HG03175 (cell line): ENCODE measurements around the gene MRFAP1.

Source experiments
- ATAC-seq: cut with Tn5 transposase; IDR thresholded peaks from one replicate; pipeline ENCODE4 v1.9.1; 2021; ENCODE audit warnings: mild to moderate bottlenecking, moderate library complexity; ENCODE audit not compliant: unreplicated experiment

MRFAP1 gene

GRCh38 chr4:6640292-6641163 is at the start of gene MRFAP1:
Gene MRFAP1 (plus strand): TSS chr4:6640685. CDS start chr4:6640863, 178 bp downstream.
- ATAC-seq, result peak; percentile 85

DNA sequence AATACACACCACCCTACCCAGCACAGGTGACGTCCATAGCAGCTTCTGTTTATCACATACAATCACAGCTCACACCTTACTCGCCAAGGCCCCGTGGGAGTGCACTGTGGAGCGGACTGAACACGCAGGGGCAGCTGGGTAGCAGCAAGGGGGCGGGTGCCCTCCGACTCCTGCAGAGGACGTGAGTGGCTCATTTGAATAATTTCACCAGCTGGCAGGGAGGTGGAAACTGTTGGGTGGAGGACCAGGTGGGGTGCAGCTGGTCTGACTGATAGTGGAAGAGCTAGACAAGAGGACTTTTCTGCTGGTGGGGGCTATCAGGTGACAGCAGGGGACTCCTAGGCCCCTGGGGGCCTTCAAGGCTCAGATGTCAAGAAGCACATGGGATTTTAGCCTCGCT is 49.2 kb upstream of the MRFAP1 start:
- ATAC-seq, result peak; percentile 56

DNA sequence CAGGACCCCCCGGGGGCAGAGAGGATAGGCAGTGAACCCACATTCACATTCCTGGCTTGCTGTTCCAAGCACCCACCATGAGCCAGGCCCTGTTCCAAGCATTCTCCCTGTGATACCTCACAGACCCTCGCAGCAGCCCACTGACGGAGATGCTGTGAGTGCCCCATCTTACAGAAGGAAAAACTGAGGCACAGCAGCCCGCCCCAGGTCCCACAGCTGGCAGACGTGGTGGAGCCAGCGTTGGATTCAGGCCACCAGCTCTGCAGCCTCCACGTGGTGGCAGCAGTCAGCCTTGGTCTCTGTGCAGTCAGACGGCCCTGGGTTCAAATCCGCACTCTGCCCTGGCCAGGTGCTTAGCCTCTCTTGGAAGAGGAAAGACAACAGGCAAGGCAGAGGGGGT is 48.7 kb upstream of the MRFAP1 start:
- no peak for ATAC-seq

DNA sequence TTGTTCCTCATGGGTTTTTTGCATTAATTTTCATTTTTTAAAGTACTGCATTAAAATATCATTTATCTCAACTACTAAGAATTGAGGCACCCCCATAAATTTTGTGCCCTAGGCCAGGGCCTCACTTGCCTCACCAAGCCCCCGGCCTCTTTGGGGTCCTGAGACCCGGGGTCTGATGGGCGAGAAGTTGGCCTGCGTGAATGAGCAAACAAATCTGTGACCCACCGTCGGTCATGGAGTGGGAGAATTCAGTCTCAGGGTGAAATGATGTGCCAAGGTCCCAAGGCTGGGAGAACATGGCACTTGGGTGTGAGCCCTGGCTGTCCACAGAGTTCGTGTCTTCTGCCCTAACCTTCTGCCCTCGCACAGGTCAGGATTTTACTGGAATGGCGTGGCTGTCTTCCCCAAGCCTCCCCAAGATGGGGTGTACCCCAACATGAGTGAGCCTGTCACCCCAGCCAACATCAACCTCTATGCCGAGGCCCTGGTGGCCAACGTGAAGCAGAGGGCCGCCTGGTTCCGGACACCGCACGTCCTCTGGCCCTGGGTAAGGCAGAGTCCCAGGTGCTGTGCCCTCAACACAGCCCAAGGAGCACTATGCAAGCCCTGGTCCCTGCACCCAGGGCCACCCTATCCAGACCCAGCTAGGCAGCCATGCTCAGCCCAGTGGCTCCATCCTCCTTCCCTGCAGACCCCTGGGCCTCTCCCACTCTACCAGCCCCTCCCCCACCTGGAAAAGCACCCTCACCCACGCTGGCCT is 47.5 kb upstream of the MRFAP1 start:
- no peak for ATAC-seq

DNA sequence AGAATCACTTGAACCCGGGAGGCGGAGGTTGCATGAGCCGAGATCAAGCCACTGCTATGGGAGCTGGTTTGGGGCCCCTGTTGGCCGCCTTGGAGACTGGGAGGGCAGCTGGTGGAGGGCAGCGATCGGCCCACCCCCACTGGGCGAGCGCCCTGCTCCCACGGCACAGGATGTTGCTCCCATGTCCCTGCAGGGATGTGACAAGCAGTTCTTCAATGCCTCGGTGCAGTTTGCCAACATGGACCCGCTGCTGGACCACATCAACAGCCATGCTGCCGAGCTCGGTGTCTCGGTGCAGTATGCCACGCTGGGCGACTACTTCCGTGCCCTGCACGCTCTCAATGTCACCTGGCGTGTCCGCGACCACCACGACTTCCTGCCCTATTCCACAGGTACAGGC is 46.1 kb upstream of the MRFAP1 start:
- ATAC-seq, result no peak

DNA sequence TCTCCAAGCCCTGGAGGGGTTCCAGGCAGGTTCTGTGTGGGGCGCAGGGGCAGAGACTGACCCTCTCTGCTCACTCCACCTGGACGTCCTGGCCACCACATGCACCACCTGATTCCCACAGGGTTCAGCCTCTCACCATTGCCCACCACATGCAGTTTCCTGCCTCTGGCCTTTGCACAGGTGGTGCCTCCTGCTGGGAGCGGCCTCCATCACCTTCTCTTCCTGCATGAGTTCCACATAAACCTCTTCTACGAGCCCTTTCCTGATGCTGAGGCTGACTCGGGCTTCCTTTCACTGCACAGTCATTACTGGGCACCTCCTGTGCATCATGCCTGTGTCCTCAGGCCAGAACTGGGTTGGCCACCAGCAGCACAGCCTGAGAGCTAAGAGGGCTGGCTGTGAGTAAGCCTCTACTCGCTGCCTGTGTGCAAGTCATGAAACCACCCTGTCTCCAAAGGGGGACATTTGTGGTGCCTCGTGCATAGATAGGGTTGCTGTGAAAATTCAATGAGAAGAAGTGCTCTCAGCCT is 45.6 kb upstream of the MRFAP1 start:
- no peak for ATAC-seq

DNA sequence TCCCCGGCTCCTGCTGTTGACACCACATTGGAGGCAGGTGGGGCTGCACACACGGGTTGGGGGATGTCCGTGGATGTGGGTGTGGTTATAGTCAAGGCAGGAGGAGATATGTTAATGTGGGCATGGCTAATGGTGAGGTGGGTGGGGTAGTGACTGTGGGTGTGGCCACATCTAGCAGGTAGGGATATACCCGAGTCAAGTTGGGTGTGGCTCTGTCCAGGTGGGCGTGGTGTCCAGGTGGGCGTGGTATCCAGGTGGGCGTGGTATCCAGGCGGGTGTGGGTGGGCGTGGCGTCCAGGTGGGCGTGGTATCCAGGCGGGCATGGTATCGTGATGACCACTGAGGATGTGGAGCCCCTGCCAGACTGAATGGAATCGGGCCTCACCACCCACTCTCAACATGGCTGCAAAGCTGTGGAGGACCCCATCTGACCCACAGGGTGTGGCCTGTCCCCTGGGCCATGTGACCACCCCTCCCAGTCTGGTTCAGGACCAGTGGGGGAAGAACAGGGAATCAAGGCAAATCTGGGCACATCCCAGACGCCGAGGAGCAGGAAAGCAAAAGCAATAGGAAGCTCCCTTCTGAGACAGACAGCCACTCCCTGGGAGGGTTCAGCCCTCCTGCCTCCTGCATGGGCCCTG is 44.5 kb upstream of the MRFAP1 start:
- ATAC-seq, result no peak

- ATAC-seq, result no peak
These were observed 43.5 kb upstream of the MRFAP1 start for GRCh38 chr4:6596948-6597347.

DNA sequence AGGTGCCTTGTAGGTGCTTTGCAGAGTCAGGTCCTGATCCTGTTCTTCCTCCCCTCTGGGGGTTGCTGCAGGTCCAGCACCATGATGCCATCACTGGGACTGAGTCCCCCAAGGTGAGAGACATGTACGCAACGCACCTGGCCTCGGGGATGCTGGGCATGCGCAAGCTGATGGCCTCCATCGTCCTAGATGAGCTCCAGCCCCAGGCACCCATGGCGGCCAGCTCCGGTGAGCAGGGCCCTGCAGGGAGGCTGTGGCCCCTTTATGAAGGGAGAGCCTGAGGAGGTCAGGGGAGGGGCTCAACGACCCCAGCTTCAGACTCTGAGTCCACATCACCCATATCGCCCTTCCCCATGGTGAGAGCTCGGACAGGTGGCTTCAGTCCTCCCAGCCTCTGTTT is 42.4 kb upstream of the MRFAP1 start:
- no peak for ATAC-seq

DNA sequence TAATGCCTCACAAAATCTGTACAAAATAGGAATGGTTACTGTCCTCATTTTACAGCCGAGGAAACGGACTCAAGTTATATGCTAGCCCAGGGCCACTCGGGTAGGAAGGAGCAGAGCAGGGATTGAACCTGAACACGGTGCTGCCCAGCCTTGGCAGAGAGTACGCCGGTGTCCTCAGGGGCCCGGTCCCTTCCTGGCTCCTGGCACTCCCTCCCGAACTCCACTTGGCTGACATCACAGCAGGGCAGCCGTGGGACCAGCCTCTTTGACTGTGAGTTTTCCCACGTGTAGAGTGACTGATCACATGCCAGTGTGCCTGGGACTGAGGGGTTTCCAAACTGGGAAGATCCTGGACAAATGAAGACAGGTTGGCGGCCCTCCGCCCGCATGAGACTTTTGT is 41.8 kb upstream of the MRFAP1 start:
- ATAC-seq, result no peak

DNA sequence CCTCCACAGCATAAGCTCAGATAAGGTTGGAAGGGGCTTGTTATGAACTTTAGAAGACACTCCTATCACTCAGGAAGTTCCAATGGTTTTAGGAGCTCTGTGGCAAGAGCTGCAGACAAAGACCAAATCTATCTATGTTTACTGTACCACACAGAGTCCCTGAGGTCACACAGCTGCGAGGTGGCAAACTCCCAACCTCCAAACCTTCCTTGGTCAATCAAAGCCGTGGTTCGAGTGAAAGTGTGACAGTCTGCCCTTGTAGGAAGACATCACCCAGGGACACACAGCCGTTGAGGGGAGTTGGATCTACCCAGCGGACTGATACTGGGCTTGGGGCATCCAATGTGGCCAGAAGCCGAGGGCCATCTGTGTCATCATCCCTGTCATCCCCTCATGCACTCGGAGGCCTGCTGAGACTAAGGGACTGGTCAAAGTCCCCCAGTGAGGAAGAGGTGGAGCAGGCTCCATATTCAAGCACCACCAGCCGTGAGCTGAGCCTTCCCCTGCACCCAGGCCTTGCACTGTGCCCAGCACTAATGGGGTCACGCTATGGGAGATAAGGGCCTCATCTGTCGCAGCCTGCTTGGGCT is 38.7 kb upstream of the MRFAP1 start:
- ATAC-seq, result no peak

DNA sequence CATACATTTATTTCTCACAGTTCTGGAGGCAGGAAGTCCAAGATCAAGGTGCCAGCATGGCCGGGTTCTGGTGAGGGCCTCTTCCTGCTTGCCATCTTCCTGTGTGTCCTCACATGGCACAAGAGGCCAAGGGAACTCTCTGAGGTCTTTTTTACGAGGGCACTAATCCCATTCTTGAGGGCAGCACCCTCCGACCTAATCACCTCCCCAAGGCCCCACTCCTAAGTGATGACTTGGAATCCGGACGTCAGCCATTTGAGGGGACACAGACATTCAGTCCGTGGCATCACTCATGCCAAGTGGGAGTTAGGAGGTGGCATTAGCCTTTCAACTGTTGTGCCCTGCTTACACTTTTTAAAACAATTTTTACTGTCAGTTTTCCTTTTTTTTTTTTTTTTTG is 38.2 kb upstream of the MRFAP1 start:
- no peak for ATAC-seq

- ATAC-seq, result no peak
These were observed 37.4 kb upstream of the MRFAP1 start for GRCh38 chr4:6603128-6603527.

- ATAC-seq, result no peak
These were observed 35.4 kb upstream of the MRFAP1 start for GRCh38 chr4:6605114-6605513.

DNA sequence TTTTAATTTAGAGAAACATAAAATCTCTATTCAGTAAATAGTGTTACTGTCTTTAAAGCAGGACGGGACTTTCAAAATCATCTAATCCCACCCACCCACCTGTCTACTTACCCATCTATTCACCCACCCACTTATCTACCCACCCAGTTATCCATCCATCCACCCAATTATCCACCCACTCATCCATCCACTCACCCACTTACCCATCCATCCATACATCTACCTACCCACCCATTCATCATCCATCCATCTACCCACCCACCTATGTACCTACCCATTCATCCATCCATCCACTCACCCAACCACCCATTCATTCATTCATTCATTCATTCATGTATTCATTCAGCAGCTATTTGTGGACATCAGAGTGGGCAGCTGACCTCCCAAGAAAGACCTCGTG is 34.9 kb upstream of the MRFAP1 start:
- ATAC-seq, result no peak

DNA sequence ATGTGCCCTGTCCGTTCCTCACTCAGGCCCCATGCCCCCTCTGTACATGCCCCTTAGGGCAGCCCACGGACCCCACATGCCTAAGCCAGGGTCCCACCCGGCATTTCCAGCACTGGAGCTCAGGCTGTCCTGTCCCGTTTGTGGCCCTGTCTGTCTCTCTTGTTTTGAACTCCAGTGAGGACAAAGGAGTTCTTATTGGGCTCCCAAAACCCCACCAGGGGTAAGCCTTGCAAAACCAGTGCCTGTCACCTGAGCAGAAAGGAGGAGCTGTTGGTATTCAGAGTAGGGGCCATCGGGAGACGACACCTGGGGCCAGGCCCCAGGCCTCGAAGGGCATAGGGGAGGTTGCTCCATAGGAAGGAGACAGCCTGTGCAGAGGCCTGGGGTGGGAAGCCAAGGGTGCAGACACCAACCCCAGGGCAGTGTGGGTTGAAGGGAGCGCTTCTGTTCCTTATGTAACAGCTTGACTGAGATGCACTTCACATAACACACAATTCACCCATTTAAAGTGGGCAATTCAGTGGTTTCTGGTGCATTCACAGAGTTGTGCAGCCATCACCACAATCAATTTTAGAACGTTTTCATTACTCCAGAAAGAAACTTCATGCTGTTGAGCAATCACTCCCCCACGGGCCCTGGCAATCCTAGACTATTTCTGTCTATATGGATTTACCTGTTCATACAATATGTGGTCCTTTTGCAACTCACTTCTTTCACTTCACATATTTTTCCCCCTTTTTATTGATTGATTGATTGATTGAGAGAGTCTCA is 33.8 kb upstream of the MRFAP1 start:
- ATAC-seq, result no peak

DNA sequence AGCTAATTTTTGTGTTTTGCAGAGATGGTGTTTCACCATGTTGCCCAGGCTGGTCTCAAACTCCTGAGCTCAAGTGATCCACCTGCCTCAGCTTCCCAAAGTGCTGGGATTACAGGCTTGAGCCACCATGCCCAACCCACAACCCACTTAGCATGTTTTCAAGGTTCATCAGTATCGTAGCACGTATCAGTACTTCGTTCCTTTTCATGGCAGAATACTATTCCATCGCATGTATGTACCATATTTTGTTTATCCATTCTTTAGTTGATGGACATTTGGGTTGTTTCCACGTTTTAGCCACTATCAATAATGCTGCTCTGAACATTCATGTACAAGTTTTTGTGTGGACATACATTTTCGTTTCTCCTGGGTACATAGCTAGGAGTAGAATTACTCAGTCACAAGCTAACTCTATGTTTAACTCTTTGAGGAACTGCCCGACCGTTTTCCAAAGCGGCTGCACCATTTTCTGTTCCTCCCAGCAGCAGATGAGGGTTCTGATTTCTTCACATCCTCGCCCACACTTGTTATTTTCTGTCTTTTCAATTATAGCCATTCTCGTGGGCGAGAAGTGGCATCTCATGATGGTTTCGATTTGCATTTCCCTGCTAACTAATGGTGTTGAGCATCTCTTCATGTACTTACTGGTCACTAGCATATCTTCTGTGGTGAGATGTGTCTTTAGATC is 33.0 kb upstream of the MRFAP1 start:
- no peak for ATAC-seq

DNA sequence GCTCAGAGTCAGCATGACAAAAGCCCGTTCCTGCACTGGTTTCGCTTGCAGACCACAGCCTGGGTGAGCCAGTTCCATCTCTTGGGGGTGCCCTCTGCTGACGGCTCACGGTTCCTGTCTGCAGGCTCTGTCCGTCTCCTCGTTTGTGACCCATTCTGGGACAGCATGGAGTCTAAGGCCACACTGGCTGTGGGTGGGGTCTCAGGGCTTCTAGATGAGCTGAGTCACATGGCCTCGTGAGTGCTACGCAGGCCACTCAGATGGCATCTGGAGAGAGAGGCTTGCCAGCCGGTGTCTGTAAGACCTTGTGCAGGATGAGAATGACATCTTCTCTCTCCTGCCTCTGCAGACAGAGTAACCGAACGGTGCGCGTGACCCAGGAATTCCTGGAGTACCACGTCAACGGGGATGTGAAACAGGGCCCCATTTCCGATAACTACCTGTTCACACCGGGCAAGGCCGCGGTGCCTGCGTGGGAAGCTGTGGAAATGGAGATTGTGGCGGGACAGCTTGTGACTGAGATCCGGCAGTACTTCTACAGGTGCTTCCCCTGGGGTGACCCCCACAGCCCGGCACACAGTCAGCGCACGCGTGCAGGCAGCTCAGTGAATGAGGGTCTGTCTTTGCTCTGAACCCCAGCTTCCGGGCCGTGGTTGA is 31.6 kb upstream of the MRFAP1 start:
- ATAC-seq, result no peak

GRCh38 chr4:6609415-6610079 is 30.9 kb upstream of the MRFAP1 start:
- ATAC-seq, result no peak
